PFSK-1 (cell line): ENCODE data around the gene CCDC188.

Experiments
- POLR2AphosphoS5 ChIP-seq: IDR thresholded peaks from 2 replicates; pipeline ENCODE4 v1.6.1; 2012; ENCODE audit warnings: low read depth, mild to moderate bottlenecking, control low read depth, low read length, moderate library complexity
- SIN3A ChIP-seq: IDR thresholded peaks from 2 replicates; pipeline ENCODE4 v1.6.1; 2012; ENCODE audit warnings: mild to moderate bottlenecking, low read length, moderate library complexity, borderline replicate concordance; ENCODE audit not compliant: insufficient read depth
- TAF1 ChIP-seq: IDR thresholded peaks from 2 replicates; pipeline ENCODE4 v1.6.1; 2012; ENCODE audit warnings: low read length, control low read depth, borderline replicate concordance; ENCODE audit not compliant: insufficient read depth
- TF ChIP-seq, protein P1 (sequence below), 2 experiments: IDR thresholded peaks; 2 replicates each; pipeline versions ENCODE4 v1.6.1 to v1.8.0; 2011 to 2012; ENCODE audit warnings: low read depth in 2 of 2, low read length in 2 of 2, control low read depth in 1 of 2, inconsistent platforms in 1 of 2, mild to moderate bottlenecking in 1 of 2, moderate library complexity in 1 of 2; ENCODE audit not compliant: insufficient read depth in 1 of 2

DNA sequence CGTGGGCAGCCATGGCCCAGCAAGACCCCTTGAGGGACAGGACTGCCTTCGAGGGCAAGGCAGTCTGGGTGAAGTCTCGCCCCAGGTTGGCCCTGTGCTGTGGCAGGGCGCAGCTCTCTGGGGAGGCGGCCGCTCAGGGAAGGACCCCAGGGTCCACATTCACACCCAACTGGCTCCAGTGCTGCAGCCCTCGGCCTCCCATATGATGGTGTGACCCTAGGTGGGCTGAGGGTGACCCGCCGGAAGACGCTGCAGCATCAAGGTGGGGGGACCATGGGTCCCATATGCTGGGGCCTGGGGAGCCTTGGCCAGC, 28.0 kb upstream of the CCDC188 start:
- TF ChIP-seq POLR2AphosphoS5 (no peak), SIN3A (no peak), TAF1 (no peak)
- TF ChIP-seq, protein P1, sequence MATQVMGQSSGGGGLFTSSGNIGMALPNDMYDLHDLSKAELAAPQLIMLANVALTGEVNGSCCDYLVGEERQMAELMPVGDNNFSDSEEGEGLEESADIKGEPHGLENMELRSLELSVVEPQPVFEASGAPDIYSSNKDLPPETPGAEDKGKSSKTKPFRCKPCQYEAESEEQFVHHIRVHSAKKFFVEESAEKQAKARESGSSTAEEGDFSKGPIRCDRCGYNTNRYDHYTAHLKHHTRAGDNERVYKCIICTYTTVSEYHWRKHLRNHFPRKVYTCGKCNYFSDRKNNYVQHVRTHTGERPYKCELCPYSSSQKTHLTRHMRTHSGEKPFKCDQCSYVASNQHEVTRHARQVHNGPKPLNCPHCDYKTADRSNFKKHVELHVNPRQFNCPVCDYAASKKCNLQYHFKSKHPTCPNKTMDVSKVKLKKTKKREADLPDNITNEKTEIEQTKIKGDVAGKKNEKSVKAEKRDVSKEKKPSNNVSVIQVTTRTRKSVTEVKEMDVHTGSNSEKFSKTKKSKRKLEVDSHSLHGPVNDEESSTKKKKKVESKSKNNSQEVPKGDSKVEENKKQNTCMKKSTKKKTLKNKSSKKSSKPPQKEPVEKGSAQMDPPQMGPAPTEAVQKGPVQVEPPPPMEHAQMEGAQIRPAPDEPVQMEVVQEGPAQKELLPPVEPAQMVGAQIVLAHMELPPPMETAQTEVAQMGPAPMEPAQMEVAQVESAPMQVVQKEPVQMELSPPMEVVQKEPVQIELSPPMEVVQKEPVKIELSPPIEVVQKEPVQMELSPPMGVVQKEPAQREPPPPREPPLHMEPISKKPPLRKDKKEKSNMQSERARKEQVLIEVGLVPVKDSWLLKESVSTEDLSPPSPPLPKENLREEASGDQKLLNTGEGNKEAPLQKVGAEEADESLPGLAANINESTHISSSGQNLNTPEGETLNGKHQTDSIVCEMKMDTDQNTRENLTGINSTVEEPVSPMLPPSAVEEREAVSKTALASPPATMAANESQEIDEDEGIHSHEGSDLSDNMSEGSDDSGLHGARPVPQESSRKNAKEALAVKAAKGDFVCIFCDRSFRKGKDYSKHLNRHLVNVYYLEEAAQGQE (IDR thresholded peaks at IDR 0.05; ENCODE audit: insufficient read depth in 1 of 2, low read depth in 2 of 2, low read length in 2 of 2), result no peak
